ENCODE results near the gene CPEB1. TPM values are rescaled to one million over a fixed set of nuclear protein-coding genes. Genes with fewer than 3 reads are reported as not detected.

Gene CPEB1
- polyA plus RNA-seq, 2 of the 4 experiments (the other 2 are of a cell fraction): 2.7 to 7.0 TPM

DNA sequence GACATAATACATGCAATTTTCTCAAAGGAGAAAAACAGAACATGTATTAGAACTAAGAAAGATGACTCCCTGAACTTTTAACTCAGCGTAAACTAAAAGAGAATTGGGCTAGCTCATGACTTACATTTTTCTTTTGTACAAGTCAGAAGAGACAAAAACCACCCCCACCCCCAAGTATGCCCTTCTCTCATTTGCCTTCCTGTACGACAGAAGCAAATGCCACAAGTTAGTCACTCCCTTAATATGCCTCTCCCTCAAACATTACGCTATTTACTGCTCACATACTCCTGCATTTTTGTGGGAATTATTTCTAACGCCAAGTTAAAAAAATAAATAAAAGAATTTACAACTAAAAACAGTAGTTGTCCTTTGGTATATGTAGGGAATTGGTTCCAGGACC lies 22.0 kb downstream of the CPEB1 start:
- H3K9me3 ChIP-seq: no peaks in the 10 kb centered on the region
- POLR2A ChIA-PET: no interaction called here
- no peak overlapping the region for H3K4me2 ChIP-seq
- WGBS (ENCODE audit: missing lambda C conversion rate): 78% methylated on average over 4 of the region's 4 CpGs
- H3K27ac ChIP-seq: no peak overlapping the region
- TF ChIP-seq ESRRA (IDR thresholded peaks at IDR 0.05; ENCODE audit: borderline replicate concordance, low read length): no peak
- no peak for TF ChIP-seq BHLHE40 (IDR thresholded peaks at IDR 0.05; ENCODE audit: low read depth, low read length)
- DNase-seq (ENCODE audit: low read depth in 1 of 2, low spot score in 1 of 2) (no peak), ATAC-seq (no peak), FAIRE-seq (no peak)
- H3K4me3 ChIP-seq: no peak overlapping the region
- CTCF ChIA-PET: interaction anchor here (1.0 to 1.7 kb wide), 2 partner anchors 19 to 94 kb away, joined by 4 to 6 read pairs; no protein-coding TSS in a partner anchor
- H3K4me1 ChIP-seq: no peaks in the 10 kb centered on the region

DNA sequence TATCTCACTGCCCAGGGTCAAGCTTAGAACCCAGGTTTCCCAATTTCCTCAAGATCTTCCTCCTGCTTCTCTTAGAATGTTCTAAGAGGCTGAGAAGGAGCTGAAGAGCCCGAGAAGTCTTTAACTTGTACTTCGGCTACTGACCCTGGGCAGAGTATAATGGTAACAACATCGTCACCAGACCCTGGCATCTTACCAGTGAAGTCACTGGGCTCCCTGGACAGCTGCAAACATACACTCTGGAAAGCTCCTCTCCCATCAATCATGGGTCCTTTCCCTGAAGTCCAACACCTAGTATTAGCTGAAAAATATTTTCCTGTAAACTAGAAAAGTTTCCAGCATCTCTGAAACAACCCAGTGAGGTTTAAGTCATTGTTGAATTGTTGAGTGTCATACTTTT lies 22.7 kb downstream of the CPEB1 start:
- ChIA-PET CTCF (interaction anchor here (1.0 to 1.7 kb wide), 3 partner anchors 20 to 93 kb away, joined by 3 to 6 read pairs (median 4); no protein-coding TSS in a partner anchor), POLR2A (no interaction called here)
- 82% methylated on average over 3 of the region's 3 CpGs for WGBS (ENCODE audit: missing lambda C conversion rate)
- no peak overlapping the region for H3K4me3 ChIP-seq
- no peaks in the 10 kb centered on the region for H3K9me3 ChIP-seq
- ATAC-seq: no peak
- no peak overlapping the region for H3K4me2 ChIP-seq
- no peaks in the 10 kb centered on the region for H3K4me1 ChIP-seq
- TF ChIP-seq MYC (IDR thresholded peaks at IDR 0.05; ENCODE audit: borderline replicate concordance, low read length): no peak
- no peak for TF ChIP-seq EHMT2 (IDR thresholded peaks at IDR 0.05; ENCODE audit: low read depth)
- TF ChIP-seq, protein P1, sequence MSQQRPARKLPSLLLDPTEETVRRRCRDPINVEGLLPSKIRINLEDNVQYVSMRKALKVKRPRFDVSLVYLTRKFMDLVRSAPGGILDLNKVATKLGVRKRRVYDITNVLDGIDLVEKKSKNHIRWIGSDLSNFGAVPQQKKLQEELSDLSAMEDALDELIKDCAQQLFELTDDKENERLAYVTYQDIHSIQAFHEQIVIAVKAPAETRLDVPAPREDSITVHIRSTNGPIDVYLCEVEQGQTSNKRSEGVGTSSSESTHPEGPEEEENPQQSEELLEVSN (IDR thresholded peaks at IDR 0.05; ENCODE audit: borderline replicate concordance, low read depth): no peak
- no peak for TF ChIP-seq RAD21 (conservative IDR thresholded peaks at IDR 0.05 in 1 of 2, IDR thresholded peaks at IDR 0.05 in 1 of 2)
- TF ChIP-seq, protein P2, sequence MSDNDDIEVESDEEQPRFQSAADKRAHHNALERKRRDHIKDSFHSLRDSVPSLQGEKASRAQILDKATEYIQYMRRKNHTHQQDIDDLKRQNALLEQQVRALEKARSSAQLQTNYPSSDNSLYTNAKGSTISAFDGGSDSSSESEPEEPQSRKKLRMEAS (IDR thresholded peaks at IDR 0.05): no peak
- TF ChIP-seq CBX2 (IDR thresholded peaks at IDR 0.05; ENCODE audit: borderline replicate concordance, low read depth): no peak
- TF ChIP-seq, protein P3, sequence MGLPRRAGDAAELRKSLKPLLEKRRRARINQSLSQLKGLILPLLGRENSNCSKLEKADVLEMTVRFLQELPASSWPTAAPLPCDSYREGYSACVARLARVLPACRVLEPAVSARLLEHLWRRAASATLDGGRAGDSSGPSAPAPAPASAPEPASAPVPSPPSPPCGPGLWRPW (IDR thresholded peaks at IDR 0.05): no peak
- TF ChIP-seq JUNB (IDR thresholded peaks at IDR 0.05): no peak
- no peak for TF ChIP-seq TFCP2L1 (CRISPR knock-in tag; IDR thresholded peaks at IDR 0.05)
- TF ChIP-seq, protein P4, sequence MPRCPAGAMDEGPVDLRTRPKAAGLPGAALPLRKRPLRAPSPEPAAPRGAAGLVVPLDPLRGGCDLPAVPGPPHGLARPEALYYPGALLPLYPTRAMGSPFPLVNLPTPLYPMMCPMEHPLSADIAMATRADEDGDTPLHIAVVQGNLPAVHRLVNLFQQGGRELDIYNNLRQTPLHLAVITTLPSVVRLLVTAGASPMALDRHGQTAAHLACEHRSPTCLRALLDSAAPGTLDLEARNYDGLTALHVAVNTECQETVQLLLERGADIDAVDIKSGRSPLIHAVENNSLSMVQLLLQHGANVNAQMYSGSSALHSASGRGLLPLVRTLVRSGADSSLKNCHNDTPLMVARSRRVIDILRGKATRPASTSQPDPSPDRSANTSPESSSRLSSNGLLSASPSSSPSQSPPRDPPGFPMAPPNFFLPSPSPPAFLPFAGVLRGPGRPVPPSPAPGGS (IDR thresholded peaks at IDR 0.05): no peak
- TF ChIP-seq ZC3H11A (IDR thresholded peaks at IDR 0.05): no peak
- no peak for TF ChIP-seq POLR2AphosphoS2 (conservative IDR thresholded peaks at IDR 0.05; ENCODE audit: low read length)
- TF ChIP-seq, protein P5, sequence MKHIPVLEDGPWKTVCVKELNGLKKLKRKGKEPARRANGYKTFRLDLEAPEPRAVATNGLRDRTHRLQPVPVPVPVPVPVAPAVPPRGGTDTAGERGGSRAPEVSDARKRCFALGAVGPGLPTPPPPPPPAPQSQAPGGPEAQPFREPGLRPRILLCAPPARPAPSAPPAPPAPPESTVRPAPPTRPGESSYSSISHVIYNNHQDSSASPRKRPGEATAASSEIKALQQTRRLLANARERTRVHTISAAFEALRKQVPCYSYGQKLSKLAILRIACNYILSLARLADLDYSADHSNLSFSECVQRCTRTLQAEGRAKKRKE (CRISPR knock-in tag; IDR thresholded peaks at IDR 0.05; ENCODE audit: low read depth): no peak
- TF ChIP-seq, protein P6, sequence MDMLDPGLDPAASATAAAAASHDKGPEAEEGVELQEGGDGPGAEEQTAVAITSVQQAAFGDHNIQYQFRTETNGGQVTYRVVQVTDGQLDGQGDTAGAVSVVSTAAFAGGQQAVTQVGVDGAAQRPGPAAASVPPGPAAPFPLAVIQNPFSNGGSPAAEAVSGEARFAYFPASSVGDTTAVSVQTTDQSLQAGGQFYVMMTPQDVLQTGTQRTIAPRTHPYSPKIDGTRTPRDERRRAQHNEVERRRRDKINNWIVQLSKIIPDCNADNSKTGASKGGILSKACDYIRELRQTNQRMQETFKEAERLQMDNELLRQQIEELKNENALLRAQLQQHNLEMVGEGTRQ (IDR thresholded peaks at IDR 0.05): no peak
- no peak for TF ChIP-seq HDAC2 (IDR thresholded peaks at IDR 0.05)
- TF ChIP-seq, protein P7, sequence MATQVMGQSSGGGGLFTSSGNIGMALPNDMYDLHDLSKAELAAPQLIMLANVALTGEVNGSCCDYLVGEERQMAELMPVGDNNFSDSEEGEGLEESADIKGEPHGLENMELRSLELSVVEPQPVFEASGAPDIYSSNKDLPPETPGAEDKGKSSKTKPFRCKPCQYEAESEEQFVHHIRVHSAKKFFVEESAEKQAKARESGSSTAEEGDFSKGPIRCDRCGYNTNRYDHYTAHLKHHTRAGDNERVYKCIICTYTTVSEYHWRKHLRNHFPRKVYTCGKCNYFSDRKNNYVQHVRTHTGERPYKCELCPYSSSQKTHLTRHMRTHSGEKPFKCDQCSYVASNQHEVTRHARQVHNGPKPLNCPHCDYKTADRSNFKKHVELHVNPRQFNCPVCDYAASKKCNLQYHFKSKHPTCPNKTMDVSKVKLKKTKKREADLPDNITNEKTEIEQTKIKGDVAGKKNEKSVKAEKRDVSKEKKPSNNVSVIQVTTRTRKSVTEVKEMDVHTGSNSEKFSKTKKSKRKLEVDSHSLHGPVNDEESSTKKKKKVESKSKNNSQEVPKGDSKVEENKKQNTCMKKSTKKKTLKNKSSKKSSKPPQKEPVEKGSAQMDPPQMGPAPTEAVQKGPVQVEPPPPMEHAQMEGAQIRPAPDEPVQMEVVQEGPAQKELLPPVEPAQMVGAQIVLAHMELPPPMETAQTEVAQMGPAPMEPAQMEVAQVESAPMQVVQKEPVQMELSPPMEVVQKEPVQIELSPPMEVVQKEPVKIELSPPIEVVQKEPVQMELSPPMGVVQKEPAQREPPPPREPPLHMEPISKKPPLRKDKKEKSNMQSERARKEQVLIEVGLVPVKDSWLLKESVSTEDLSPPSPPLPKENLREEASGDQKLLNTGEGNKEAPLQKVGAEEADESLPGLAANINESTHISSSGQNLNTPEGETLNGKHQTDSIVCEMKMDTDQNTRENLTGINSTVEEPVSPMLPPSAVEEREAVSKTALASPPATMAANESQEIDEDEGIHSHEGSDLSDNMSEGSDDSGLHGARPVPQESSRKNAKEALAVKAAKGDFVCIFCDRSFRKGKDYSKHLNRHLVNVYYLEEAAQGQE (IDR thresholded peaks at IDR 0.05): no peak
- no peak for TF ChIP-seq CEBPB (IDR thresholded peaks at IDR 0.05)
- no peak overlapping the region for H3K27ac ChIP-seq
- DNase-seq (ENCODE audit: low read depth in 1 of 2, low spot score in 1 of 2): no peak
- no peak for FAIRE-seq

Measured in A549 (cell line).